Smooth muscle cell (in vitro differentiated cells): ENCODE data around the gene DKK3. TPM values are rescaled to one million over a fixed set of nuclear protein-coding genes. Genes with fewer than 3 reads are reported as not detected.
A peak's percentile ranks its signal among the peaks of the same experiment; 100 is the strongest.

ENCODE experiments used
- DNase-seq: peaks from one replicate; lab custom pipeline; 2025; ENCODE audit not compliant: unreplicated experiment; lab: John Stamatoyannopoulos, UW
- H2AFZ ChIP-seq: fragments of 200-600 bp; sonication (generic); 2 replicates; pipeline ENCODE4 v1.6.0; 2016; ENCODE audit warnings: antibody characterized with exemption, low read depth, mild to moderate bottlenecking
- H3F3A ChIP-seq: fragments of 200-600 bp; sonication (generic); 2 replicates; pipeline ENCODE4 v1.6.0; 2017; ENCODE audit warnings: antibody characterized with exemption, low read depth
- H3K27ac ChIP-seq: fragments of 200-600 bp; sonication (generic); 2 replicates; pipeline ENCODE4 v1.5.1; 2016; ENCODE audit warnings: low read depth, mild to moderate bottlenecking
- H3K27me3 ChIP-seq: fragments of 200-600 bp; sonication (generic); 2 replicates; pipeline ENCODE4 v1.6.1; 2016; ENCODE audit warnings: low read depth, mild to moderate bottlenecking
- H3K36me3 ChIP-seq: fragments of 200-600 bp; sonication (generic); 2 replicates; pipeline ENCODE4 v1.5.1; 2016; ENCODE audit warnings: low read depth
- H3K4me1 ChIP-seq: fragments of 200-600 bp; sonication (generic); 2 replicates; pipeline ENCODE4 v1.5.1; 2016; ENCODE audit warnings: low read depth
- H3K4me2 ChIP-seq: fragments of 200-600 bp; sonication (generic); 2 replicates; pipeline ENCODE4 v1.6.0; 2016; ENCODE audit warnings: mild to moderate bottlenecking
- H3K4me3 ChIP-seq: fragments of 200-600 bp; sonication (generic); 2 replicates; pipeline ENCODE4 v1.5.1; 2016; ENCODE audit warnings: mild to moderate bottlenecking
- H3K79me2 ChIP-seq: fragments of 200-600 bp; sonication (generic); 2 replicates; pipeline ENCODE4 v1.6.0; 2016; ENCODE audit warnings: low read depth, mild to moderate bottlenecking
- H3K9ac ChIP-seq: fragments of 200-600 bp; sonication (generic); 2 replicates; pipeline ENCODE4 v1.6.0; 2016; ENCODE audit warnings: low read depth
- H3K9me3 ChIP-seq: fragments of 200-600 bp; sonication (generic); replicated peaks from 2 replicates; pipeline ENCODE4 v1.5.1; 2016; ENCODE audit warnings: low read depth
- H4K20me1 ChIP-seq: fragments of 200-600 bp; sonication (generic); 2 replicates; pipeline ENCODE4 v1.6.0; 2016; ENCODE audit warnings: low read depth
- CTCF ChIP-seq: fragments of 200-600 bp; sonication (generic); IDR thresholded peaks from 2 replicates; pipeline ENCODE4 v1.5.1; 2017; ENCODE audit warnings: borderline replicate concordance, mild to moderate bottlenecking, antibody characterized with exemption; ENCODE audit not compliant: insufficient read depth, poor library complexity, severe bottlenecking
- WGBS: methylation state at CpG from one replicate; pipeline ENCODE4 v1.1.7; 2016; ENCODE audit warnings: low lambda C conversion rate; 5-methylcytosine and 5-hydroxymethylcytosine counted together
- polyA plus RNA-seq: library from polyadenylated mRNA; unstranded; fragments of >200 nt; fragmentation: Nextera tagmentation; extraction: Ambion mirVana; gene quantifications from 2 replicates; pipeline ENCODE4 v1.2.1, GENCODE V29; 2016
- total RNA-seq: library from RNA; depleted of rRNA; stranded (reverse); fragments of >200 nt; gene quantifications from 2 replicates; pipeline ENCODE4 v1.2.3, GENCODE V29; 2014

The DKK3 gene
- total and polyA plus RNA-seq, 2 experiments from 2014 or later, result 105 to 113 TPM

- 35% methylated on average over 6 of the region's 6 CpGs for WGBS
- Histone ChIP-seq H3K4me1 (peaks cover 9% of the 10 kb centered on the region), H3K27ac (peak overlapping the region; percentile 91), H4K20me1 (no peaks in the 10 kb centered on the region), H3K4me3 (no peak overlapping the region), H2AFZ (no peak overlapping the region), H3K9ac (no peak overlapping the region), H3K27me3 (no peaks in the 10 kb centered on the region), H3K9me3 (no peaks in the 10 kb centered on the region), H3K4me2 (peak overlapping the region; percentile 17), H3K79me2 (no peaks in the 10 kb centered on the region), H3F3A (peaks cover 38% of the 10 kb centered on the region), H3K36me3 (no peaks in the 10 kb centered on the region)
- TF ChIP-seq CTCF, result no peak
- DNase-seq, result no peak
Measured at GRCh38 chr11:11992257-11993212, 15.9 kb downstream of the DKK3 start.

GRCh38 chr11:11989774-11990744, 18.4 kb downstream of the DKK3 start:
- Histone ChIP-seq H3K9ac (no peak overlapping the region), H2AFZ (no peak overlapping the region)
- DNase-seq, result no peak

GRCh38 chr11:11988681-11989261, 19.7 kb downstream of the DKK3 start:
- Histone ChIP-seq H2AFZ (no peak overlapping the region), H3K4me2 (peak overlapping the region; percentile 51)

More at GRCh38 chr11:11989774-11990744, 18.4 kb downstream of the DKK3 start:
- Histone ChIP-seq H4K20me1 (no peaks in the 10 kb centered on the region), H3F3A (peaks cover 44% of the 10 kb centered on the region), H3K79me2 (no peaks in the 10 kb centered on the region), H3K4me1 (peaks cover 9% of the 10 kb centered on the region), H3K36me3 (no peaks in the 10 kb centered on the region), H3K9me3 (no peaks in the 10 kb centered on the region), H3K4me2 (peak overlapping the region; percentile 7), H3K27me3 (no peaks in the 10 kb centered on the region), H3K4me3 (no peak overlapping the region), H3K27ac (peak overlapping the region; percentile 91)
- WGBS, result 47% methylated on average over 8 of the region's 8 CpGs
- no peak for TF ChIP-seq CTCF

More at GRCh38 chr11:11988681-11989261, 19.7 kb downstream of the DKK3 start:
- H4K20me1 ChIP-seq, result no peaks in the 10 kb centered on the region
- WGBS, result 79% methylated on average over 5 of the region's 5 CpGs
- DNase-seq, result no peak
- H3K4me3 ChIP-seq, result no peak overlapping the region
- peaks cover 44% of the 10 kb centered on the region for H3F3A ChIP-seq
- peak; percentile 39 for TF ChIP-seq CTCF
- no peaks in the 10 kb centered on the region for H3K27me3 ChIP-seq
- peak overlapping the region; percentile 53 for H3K9ac ChIP-seq
- no peaks in the 10 kb centered on the region for H3K79me2 ChIP-seq
- H3K36me3 ChIP-seq, result no peaks in the 10 kb centered on the region
- H3K9me3 ChIP-seq, result no peaks in the 10 kb centered on the region
- peak overlapping the region; percentile 93 for H3K27ac ChIP-seq
- peaks cover 9% of the 10 kb centered on the region for H3K4me1 ChIP-seq
